GM20431 (cell line): ENCODE measurements around the gene LRRC39.
"Not testable (repeated sequence)": the region's sequence is repeated elsewhere in the genome, so short reads cannot be mapped to it uniquely, and the experiment has no call there.

Experiments
- in situ Hi-C: fragments of 300-500 bp; cut with MseI, MboI; formaldehyde crosslinking; loops from one replicate; pipeline ENCODE4 v1.15.0; 2020; ENCODE audit warnings: low sequenced_read_pairs; ENCODE audit not compliant: unreplicated experiment

Gene LRRC39

GRCh38 chr1:100178091-100178490 lies at the start of gene LRRC39:
LRRC39 (minus strand) TSS chr1:100178256; CDS start chr1:100168516, 9,740 bp downstream.
- in situ Hi-C loops = no loop called here

- in situ Hi-C loops = no loop called here
Observed at GRCh38 chr1:100222428-100222827, 44.4 kb upstream of the LRRC39 start.

- in situ Hi-C loops = no loop called here
Observed at GRCh38 chr1:100219883-100220282, 41.8 kb upstream of the LRRC39 start.

- in situ Hi-C loops = no loop called here
Observed at GRCh38 chr1:100219457-100219856, 41.4 kb upstream of the LRRC39 start.

GRCh38 chr1:100217834-100218233 lies 39.8 kb upstream of the LRRC39 start:
- in situ Hi-C loops = no loop called here

- in situ Hi-C loops = no loop called here
Observed at GRCh38 chr1:100215101-100215500, 37.0 kb upstream of the LRRC39 start.

- in situ Hi-C loops = no loop called here
Observed at GRCh38 chr1:100213141-100213540, 35.1 kb upstream of the LRRC39 start.

- in situ Hi-C loops = no loop called here
Observed at GRCh38 chr1:100206301-100206700, 28.2 kb upstream of the LRRC39 start.

- in situ Hi-C loops = not testable (repeated sequence)
Observed at GRCh38 chr1:100205593-100205992, 27.5 kb upstream of the LRRC39 start.

- in situ Hi-C loops = not testable (repeated sequence)
Observed at GRCh38 chr1:100205103-100205502, 27.0 kb upstream of the LRRC39 start.

GRCh38 chr1:100202703-100203102 lies 24.6 kb upstream of the LRRC39 start:
- in situ Hi-C loops = not testable (repeated sequence)

- in situ Hi-C loops = not testable (repeated sequence)
Observed at GRCh38 chr1:100200060-100200459, 22.0 kb upstream of the LRRC39 start.

- in situ Hi-C loops = no loop called here
Observed at GRCh38 chr1:100198596-100198995, 20.5 kb upstream of the LRRC39 start.

- in situ Hi-C loops = no loop called here
Observed at GRCh38 chr1:100188617-100189016, 10.6 kb upstream of the LRRC39 start.

- in situ Hi-C loops = no loop called here
Observed at GRCh38 chr1:100187912-100188311, 9.9 kb upstream of the LRRC39 start.

- in situ Hi-C loops = no loop called here
Observed at GRCh38 chr1:100184536-100184935, 6.5 kb upstream of the LRRC39 start.

GRCh38 chr1:100183370-100183769 lies 5.3 kb upstream of the LRRC39 start:
- in situ Hi-C loops = no loop called here

- in situ Hi-C loops = no loop called here
Observed at GRCh38 chr1:100177295-100178041, 588 bp downstream of the LRRC39 start.

GRCh38 chr1:100168051-100168450 lies 10.0 kb downstream of the LRRC39 start:
- in situ Hi-C loops = no loop called here

GRCh38 chr1:100164702-100165101 lies 13.4 kb downstream of the LRRC39 start:
- in situ Hi-C loops = no loop called here

GRCh38 chr1:100164216-100164615 lies 13.8 kb downstream of the LRRC39 start:
- in situ Hi-C loops = no loop called here

GRCh38 chr1:100162881-100163280 lies 15.2 kb downstream of the LRRC39 start:
- in situ Hi-C loops = no loop called here
